ENCODE measurements around the gene SKOR1.

Gene SKOR1

GRCh38 chr15:67784090-67784781, 41.1 kb upstream of the SKOR1 start:
- in situ Hi-C loops (cut with HindIII; ENCODE audit: low sequenced_read_pairs): no loop called here
- TF ChIP-seq CTCF (IDR thresholded peaks at IDR 0.05; ENCODE audit: low read depth, low read length): no peak
- no peak overlapping the region for H3K4me3 ChIP-seq (ENCODE audit: low read depth, low read length)
- DNase-seq (ENCODE audit: low read depth, low spot score): no peak

- TF ChIP-seq CTCF (IDR thresholded peaks at IDR 0.05; ENCODE audit: low read depth, low read length): no peak
- no peak overlapping the region for H3K4me3 ChIP-seq (ENCODE audit: low read depth, low read length)
- in situ Hi-C loops (cut with HindIII; ENCODE audit: low sequenced_read_pairs): no loop called here
- no peak for DNase-seq (ENCODE audit: low read depth, low spot score)
Observed at GRCh38 chr15:67784856-67785430, 40.4 kb upstream of the SKOR1 start.

GRCh38 chr15:67785431-67785830, 39.9 kb upstream of the SKOR1 start:
- no peak for DNase-seq (ENCODE audit: low read depth, low spot score)
- in situ Hi-C loops (cut with HindIII; ENCODE audit: low sequenced_read_pairs): no loop called here
- H3K4me3 ChIP-seq (ENCODE audit: low read depth, low read length): no peak overlapping the region
- no peak for TF ChIP-seq CTCF (IDR thresholded peaks at IDR 0.05; ENCODE audit: low read depth, low read length)

GRCh38 chr15:67786646-67787045, 38.7 kb upstream of the SKOR1 start:
- in situ Hi-C loops (cut with HindIII; ENCODE audit: low sequenced_read_pairs): no loop called here
- no peak overlapping the region for H3K4me3 ChIP-seq (ENCODE audit: low read depth, low read length)
- TF ChIP-seq CTCF (IDR thresholded peaks at IDR 0.05; ENCODE audit: low read depth, low read length): no peak
- DNase-seq (ENCODE audit: low read depth, low spot score): no peak

GRCh38 chr15:67788986-67789385, 36.3 kb upstream of the SKOR1 start:
- DNase-seq (ENCODE audit: low read depth, low spot score): no peak
- H3K4me3 ChIP-seq (ENCODE audit: low read depth, low read length): no peak overlapping the region
- in situ Hi-C loops (cut with HindIII; ENCODE audit: low sequenced_read_pairs): no loop called here
- no peak for TF ChIP-seq CTCF (IDR thresholded peaks at IDR 0.05; ENCODE audit: low read depth, low read length)

GRCh38 chr15:67790610-67791319, 34.5 kb upstream of the SKOR1 start:
- in situ Hi-C loops (cut with HindIII; ENCODE audit: low sequenced_read_pairs): no loop called here
- DNase-seq (ENCODE audit: low read depth, low spot score): no peak
- no peak overlapping the region for H3K4me3 ChIP-seq (ENCODE audit: low read depth, low read length)
- no peak for TF ChIP-seq CTCF (IDR thresholded peaks at IDR 0.05; ENCODE audit: low read depth, low read length)
